ENCODE results near the gene KCNQ2. TPM values are rescaled to one million over a fixed set of nuclear protein-coding genes. Genes with fewer than 3 reads are reported as not detected.

The KCNQ2 gene
- total and polyA plus RNA-seq, 12 donors = 0.03 to 3.8 (median 1.4) TPM; not detected in 7

DNA sequence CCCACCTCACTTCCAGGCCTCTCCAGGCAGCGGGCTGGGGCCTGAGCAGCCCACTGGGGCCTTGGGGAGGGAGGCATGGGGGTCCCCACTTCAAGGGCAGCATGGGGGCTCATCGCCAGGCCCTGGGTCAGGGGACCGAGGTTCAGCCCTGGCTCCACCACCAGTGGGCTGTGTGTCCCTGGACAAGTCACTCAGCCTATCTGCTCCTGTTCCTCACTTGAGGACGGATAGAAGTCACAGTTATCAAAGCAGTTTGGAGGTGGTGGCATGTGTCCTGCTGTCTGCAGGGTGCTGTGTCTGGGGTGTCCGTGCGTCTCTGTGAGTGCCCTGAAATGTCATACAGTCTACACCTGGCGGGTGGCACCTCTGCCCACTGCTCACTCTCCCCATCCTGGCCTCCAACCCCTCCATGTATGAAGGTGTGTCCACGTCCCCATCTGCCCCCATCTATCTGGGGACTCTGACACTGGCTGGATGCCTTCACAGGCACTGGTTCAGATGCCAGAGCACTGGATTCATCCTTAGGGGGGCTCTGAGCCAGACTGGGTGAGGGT is 22.8 kb upstream of the KCNQ2 start:
- Histone ChIP-seq H3K4me1 (peaks cover 10 to 41% (median 30%) of the 10 kb centered on the region in 9 donors), H3K27me3 (peaks cover 0 to 49% (median 38%) of the 10 kb centered on the region in 7 donors), H3K36me3 (peaks cover 0 to 44% (median 0%) of the 10 kb centered on the region in 9 donors), H3K9me3 (no peaks in the 10 kb centered on the region), H3K4me3 (no peak overlapping the region), H3K27ac (peak overlapping the region in 1 of 10 donors; percentile 22)
- WGBS, 2 donors = 70% methylated on average over 8 of the region's 8 CpGs
- intact Hi-C loops (cut with DNase I) = loop anchor here in 1 of 10 donors (5.0 kb wide), 1 partner anchor 1118 kb away; no protein-coding TSS in a partner anchor
- no peak for ATAC-seq
- DNase-seq = no peak
- TF ChIP-seq, protein P1, sequence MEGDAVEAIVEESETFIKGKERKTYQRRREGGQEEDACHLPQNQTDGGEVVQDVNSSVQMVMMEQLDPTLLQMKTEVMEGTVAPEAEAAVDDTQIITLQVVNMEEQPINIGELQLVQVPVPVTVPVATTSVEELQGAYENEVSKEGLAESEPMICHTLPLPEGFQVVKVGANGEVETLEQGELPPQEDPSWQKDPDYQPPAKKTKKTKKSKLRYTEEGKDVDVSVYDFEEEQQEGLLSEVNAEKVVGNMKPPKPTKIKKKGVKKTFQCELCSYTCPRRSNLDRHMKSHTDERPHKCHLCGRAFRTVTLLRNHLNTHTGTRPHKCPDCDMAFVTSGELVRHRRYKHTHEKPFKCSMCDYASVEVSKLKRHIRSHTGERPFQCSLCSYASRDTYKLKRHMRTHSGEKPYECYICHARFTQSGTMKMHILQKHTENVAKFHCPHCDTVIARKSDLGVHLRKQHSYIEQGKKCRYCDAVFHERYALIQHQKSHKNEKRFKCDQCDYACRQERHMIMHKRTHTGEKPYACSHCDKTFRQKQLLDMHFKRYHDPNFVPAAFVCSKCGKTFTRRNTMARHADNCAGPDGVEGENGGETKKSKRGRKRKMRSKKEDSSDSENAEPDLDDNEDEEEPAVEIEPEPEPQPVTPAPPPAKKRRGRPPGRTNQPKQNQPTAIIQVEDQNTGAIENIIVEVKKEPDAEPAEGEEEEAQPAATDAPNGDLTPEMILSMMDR (IDR thresholded peaks at IDR 0.05) = no peak

DNA sequence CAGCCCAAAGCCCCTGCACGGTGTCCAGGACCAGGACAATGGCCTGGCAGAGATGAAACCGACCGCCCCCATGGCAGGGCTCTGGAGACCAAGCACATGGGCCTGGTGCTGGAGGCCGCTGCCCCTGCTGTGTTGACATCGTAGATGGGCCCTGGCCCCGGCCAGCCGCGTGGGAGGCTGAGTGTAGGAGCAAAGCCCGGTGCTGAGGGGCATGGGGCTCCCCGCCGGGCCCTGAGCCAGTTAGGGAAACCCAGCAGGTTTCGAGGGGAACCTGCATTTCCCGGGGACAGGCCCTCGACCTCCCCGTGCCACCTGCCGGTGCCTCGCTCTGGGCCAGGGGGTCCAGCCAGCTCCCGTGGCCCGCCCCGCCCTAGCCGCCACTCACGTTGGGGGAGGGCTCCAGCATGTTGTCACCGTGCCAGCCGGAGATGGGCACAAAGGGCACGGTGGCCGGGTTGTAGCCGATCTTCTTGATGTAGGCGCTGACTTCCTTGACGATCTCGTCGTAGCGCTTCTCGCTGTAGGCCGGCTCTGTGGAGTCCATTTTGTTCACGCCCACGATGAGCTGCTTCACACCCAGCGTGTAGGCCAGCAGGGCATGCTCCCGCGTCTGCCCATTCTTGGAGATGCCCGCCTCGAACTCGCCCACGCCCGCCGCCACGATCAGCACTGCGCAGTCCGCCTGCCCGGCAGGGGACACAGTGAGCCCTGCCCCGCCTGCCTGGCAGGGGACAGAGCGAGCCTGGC is 22.1 kb upstream of the KCNQ2 start:
- peaks cover 8 to 35% (median 25%) of the 10 kb centered on the region in 9 donors for H3K4me1 ChIP-seq

DNA sequence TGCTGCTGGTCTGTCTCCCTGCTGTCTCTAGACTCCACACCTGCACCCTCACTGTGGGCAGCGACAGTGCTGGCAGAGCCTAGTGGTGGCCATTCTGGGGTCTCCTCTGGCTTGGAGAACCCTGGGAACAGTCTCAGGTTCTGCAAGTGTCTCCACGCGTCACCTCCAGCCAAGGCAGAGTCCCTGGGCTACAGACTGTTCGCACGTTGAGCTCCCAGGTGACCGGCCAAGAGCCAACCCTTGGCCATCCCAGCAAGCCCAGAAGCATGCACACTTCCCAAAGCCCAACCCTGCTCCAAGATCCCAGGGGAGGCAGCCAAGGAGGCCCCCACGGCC is 21.6 kb upstream of the KCNQ2 start:
- WGBS, 2 donors = 73% methylated on average over 7 of the region's 7 CpGs
- ATAC-seq (no peak), DNase-seq (no peak)
- no peak overlapping the region for H3K4me3 ChIP-seq
- no peaks in the 10 kb centered on the region for H3K9me3 ChIP-seq
- H3K27ac ChIP-seq = no peak overlapping the region
- intact Hi-C loops (cut with DNase I) = no loop called here
- H3K4me1 ChIP-seq = peaks cover 4 to 31% (median 21%) of the 10 kb centered on the region in 9 donors
- TF ChIP-seq, protein P1 (IDR thresholded peaks at IDR 0.05) = no peak
- H3K36me3 ChIP-seq = peaks cover 0 to 54% (median 0%) of the 10 kb centered on the region in 9 donors
- peaks cover 0 to 45% (median 37%) of the 10 kb centered on the region in 7 donors for H3K27me3 ChIP-seq

More for the DNA sequence above, 22.1 kb upstream of the KCNQ2 start:
- H3K9me3 ChIP-seq = no peaks in the 10 kb centered on the region
- peaks cover 0 to 49% (median 0%) of the 10 kb centered on the region in 9 donors for H3K36me3 ChIP-seq
- peaks cover 0 to 47% (median 37%) of the 10 kb centered on the region in 7 donors for H3K27me3 ChIP-seq
- DNase-seq (no peak), ATAC-seq (no peak)
- intact Hi-C loops (cut with DNase I) = loop anchor here in 1 of 10 donors (5.0 kb wide), 1 partner anchor 1117 kb away; no protein-coding TSS in a partner anchor
- H3K27ac ChIP-seq = peak overlapping the region in 1 of 10 donors; percentile 22
- TF ChIP-seq, protein P1 (IDR thresholded peaks at IDR 0.05) = no peak
- 79 to 80% methylated on average over 51 of the region's 51 CpGs for WGBS, 2 donors
- H3K4me3 ChIP-seq = no peak overlapping the region

DNA sequence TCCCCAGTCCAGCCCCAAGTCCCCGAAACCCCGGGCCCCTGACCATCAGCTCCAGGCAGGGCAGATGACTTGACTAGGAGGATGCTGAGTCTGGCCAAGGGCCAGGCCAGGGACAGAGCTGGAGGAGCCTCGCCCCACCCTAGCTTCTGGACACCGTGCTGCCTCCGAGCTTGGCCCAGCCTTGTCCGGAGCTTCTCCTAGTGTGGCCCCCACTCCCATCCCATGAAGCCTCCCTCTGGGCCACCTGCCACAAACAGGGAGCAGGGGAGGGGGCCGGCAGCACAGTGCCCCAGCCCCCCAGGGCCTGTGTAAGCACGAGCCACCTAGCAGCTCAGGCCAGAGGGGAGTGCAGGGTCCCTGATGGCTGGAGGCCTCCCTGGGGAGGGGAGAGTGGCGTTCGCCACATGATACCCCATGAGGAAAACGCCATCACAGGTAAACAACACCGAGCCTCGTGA is 21.1 kb upstream of the KCNQ2 start:
- H3K4me1 ChIP-seq = peaks cover 4 to 35% (median 21%) of the 10 kb centered on the region in 9 donors
- no peak overlapping the region for H3K4me3 ChIP-seq
- intact Hi-C loops (cut with DNase I) = no loop called here
- no peaks in the 10 kb centered on the region for H3K9me3 ChIP-seq
- WGBS, 2 donors = 60 to 63% methylated on average over 13 of the region's 13 CpGs
- TF ChIP-seq, protein P1 (IDR thresholded peaks at IDR 0.05) = no peak
- H3K36me3 ChIP-seq = peaks cover 0 to 59% (median 0%) of the 10 kb centered on the region in 9 donors
- no peak for ATAC-seq
- H3K27me3 ChIP-seq = peaks cover 0 to 45% (median 41%) of the 10 kb centered on the region in 7 donors
- no peak for DNase-seq
- no peak overlapping the region for H3K27ac ChIP-seq

All from heart right ventricle (tissue), 16 donors.